Measurements from ENCODE around the gene SLC18A3. TPM values are rescaled to one million over a fixed set of nuclear protein-coding genes. Genes with fewer than 3 reads are reported as not detected.

Gene SLC18A3
- total and polyA plus RNA-seq, 2 experiments from 2014 or later: 0.16 TPM; not detected in 1

GRCh38 chr10:49647554-49647953 lies 37.4 kb downstream of the SLC18A3 start:
- no peaks in the 10 kb centered on the region for H4K20me1 ChIP-seq (replicated peaks; ENCODE audit: insufficient read depth)
- ATAC-seq (no peak), DNase-seq (ENCODE audit: low spot score) (no peak)
- no peaks in the 10 kb centered on the region for H3K36me3 ChIP-seq (ENCODE audit: insufficient read depth)
- no peak overlapping the region for H3K27ac ChIP-seq (ENCODE audit: low read depth)
- no peak overlapping the region for H3K4me2 ChIP-seq
- H3K27me3 ChIP-seq (ENCODE audit: insufficient read depth): no peaks in the 10 kb centered on the region
- H3K4me3 Mint-ChIP-seq: no peak overlapping the region
- H3K4me1 ChIP-seq (ENCODE audit: insufficient read depth): peaks cover 5% of the 10 kb centered on the region; the same call in 1 of the 2 replicates
- no peaks in the 10 kb centered on the region for H3K79me2 ChIP-seq (replicated peaks; ENCODE audit: insufficient read depth)
- no peak overlapping the region for H2AFZ ChIP-seq
- H3K9me3 Mint-ChIP-seq: no peaks in the 10 kb centered on the region; the same call in 2 of the 3 replicates
- H3K27ac Mint-ChIP-seq: no peak overlapping the region
- H3K36me3 Mint-ChIP-seq (ENCODE audit: low read depth): no peaks in the 10 kb centered on the region
- no peaks in the 10 kb centered on the region for H3F3A ChIP-seq (replicated peaks; ENCODE audit: low read depth)
- peaks cover 16% of the 10 kb centered on the region for H3K27me3 Mint-ChIP-seq (ENCODE audit: insufficient read depth, low read depth, poor library complexity)
- no peak for TF ChIP-seq ZNF114 (CRISPR knock-in tag; IDR thresholded peaks at IDR 0.05)
- TF ChIP-seq NANOG (IDR thresholded peaks at IDR 0.05; ENCODE audit: borderline replicate concordance): no peak
- peaks cover 16% of the 10 kb centered on the region for H3K4me1 Mint-ChIP-seq
- no peaks in the 10 kb centered on the region for H3K9me2 ChIP-seq (ENCODE audit: insufficient read depth)
- no peak overlapping the region for H3K4me3 ChIP-seq

GRCh38 chr10:49647985-49648795 lies 38.1 kb downstream of the SLC18A3 start:
- no peak overlapping the region for H3K27ac Mint-ChIP-seq
- no peak for TF ChIP-seq ZNF114 (CRISPR knock-in tag; IDR thresholded peaks at IDR 0.05)
- no peak for TF ChIP-seq ZNF462 (CRISPR knock-in tag; IDR thresholded peaks at IDR 0.05)
- TF ChIP-seq NANOG (IDR thresholded peaks at IDR 0.05; ENCODE audit: borderline replicate concordance): no peak
- no peak for TF ChIP-seq REST (IDR thresholded peaks at IDR 0.05; ENCODE audit: unreplicated experiment)
- no peak for TF ChIP-seq CREB1 (CRISPR knock-in tag; IDR thresholded peaks at IDR 0.05; ENCODE audit: low read depth)
- TF ChIP-seq ETS1 (IDR thresholded peaks at IDR 0.05): no peak
- no peak for TF ChIP-seq STAT1 (IDR thresholded peaks at IDR 0.05; ENCODE audit: unreplicated experiment)
- no peak for TF ChIP-seq JUNB (IDR thresholded peaks at IDR 0.05; ENCODE audit: unreplicated experiment)
- no peak for TF ChIP-seq EZH2phosphoT487 (IDR thresholded peaks at IDR 0.05; ENCODE audit: unreplicated experiment)

More at GRCh38 chr10:49647985-49648795, 38.1 kb downstream of the SLC18A3 start:
- no peaks in the 10 kb centered on the region for H3K36me3 ChIP-seq (ENCODE audit: insufficient read depth)
- ATAC-seq (no peak), DNase-seq (ENCODE audit: low spot score) (no peak)
- Mint-ChIP-seq H3K36me3 (ENCODE audit: low read depth) (no peaks in the 10 kb centered on the region), H3K27me3 (ENCODE audit: insufficient read depth, low read depth, poor library complexity) (peaks cover 16% of the 10 kb centered on the region), H3K4me1 (peaks cover 16% of the 10 kb centered on the region), H3K9me3 (no peaks in the 10 kb centered on the region; the same call in 2 of the 3 replicates), H3K4me3 (no peak overlapping the region)
- no peaks in the 10 kb centered on the region for H3K79me2 ChIP-seq (replicated peaks; ENCODE audit: insufficient read depth)
- H3F3A ChIP-seq (replicated peaks; ENCODE audit: low read depth): no peaks in the 10 kb centered on the region
- no peaks in the 10 kb centered on the region for H3K9me2 ChIP-seq (ENCODE audit: insufficient read depth)
- H3K27ac ChIP-seq (ENCODE audit: low read depth): no peak overlapping the region
- H3K27me3 ChIP-seq (ENCODE audit: insufficient read depth): no peaks in the 10 kb centered on the region
- no peaks in the 10 kb centered on the region for H4K20me1 ChIP-seq (replicated peaks; ENCODE audit: insufficient read depth)
- peaks cover 5% of the 10 kb centered on the region; the same call in 1 of the 2 replicates for H3K4me1 ChIP-seq (ENCODE audit: insufficient read depth)
- no peak overlapping the region for H3K4me2 ChIP-seq
- H3K4me3 ChIP-seq: no peak overlapping the region
- no peak overlapping the region for H2AFZ ChIP-seq

All from GM23338 (cell line).